Measurements from ENCODE around the gene IZUMO1. TPM values are rescaled to one million over a fixed set of nuclear protein-coding genes. Genes with fewer than 3 reads are reported as not detected.

Gene IZUMO1
- total and polyA plus RNA-seq, 2 of the 8 experiments (the other 6 are each of a cell fraction or from before 2014, with no cell fraction given), result 0.33 to 1.8 TPM

DNA sequence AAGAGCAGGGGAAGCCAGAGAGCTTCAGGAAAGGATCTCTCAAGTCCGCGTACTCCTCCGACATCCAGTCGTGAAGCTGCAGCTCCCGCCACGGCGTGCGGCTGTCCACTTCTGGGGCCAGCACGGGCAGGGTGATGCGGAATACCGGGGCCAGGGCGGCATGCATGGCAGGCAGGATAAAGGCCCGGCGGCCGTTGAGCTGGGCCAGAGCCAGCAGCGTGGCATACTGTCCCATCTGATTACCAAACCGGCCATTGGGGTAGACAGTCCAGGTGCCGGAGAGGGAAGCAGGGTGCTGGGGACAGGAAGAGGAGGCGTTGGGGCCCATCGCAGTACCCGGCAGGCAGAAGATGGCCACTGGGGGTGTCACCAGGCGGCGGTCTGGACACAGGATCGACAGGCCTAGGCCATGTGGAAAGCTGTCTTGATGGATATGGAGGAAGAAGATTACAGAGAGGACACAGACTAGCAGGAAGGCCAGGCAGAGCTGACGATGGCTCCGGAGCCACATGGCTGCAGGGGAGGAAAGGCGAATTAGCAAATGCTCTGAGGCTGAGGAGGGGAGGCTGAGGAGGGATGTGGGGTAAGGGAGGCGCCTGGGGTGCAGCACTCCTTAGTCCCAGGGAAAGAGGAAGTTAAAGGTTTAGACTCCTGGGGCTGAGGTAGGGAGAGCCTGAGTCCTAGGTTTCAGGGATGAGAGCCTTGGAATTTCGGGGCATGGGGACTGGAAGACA is 4.2 kb upstream of the IZUMO1 start (continued):
- TF ChIP-seq CHD7 (IDR thresholded peaks at IDR 0.05; ENCODE audit: insufficient replicate concordance, low read length) (no peak), KDM1A (IDR thresholded peaks at IDR 0.05; ENCODE audit: borderline replicate concordance, low read length) (no peak)
